NCI-H2171 treated with DMSO at 0.1 percent for 48 hours (cell line): ENCODE data around the gene PIK3CA.

Experiments used
- DNase-seq: peaks from one replicate; lab custom pipeline; 2025; lab: John Stamatoyannopoulos, UW

Gene PIK3CA

GRCh38 chr3:179158336-179159039, 10.3 kb downstream of the PIK3CA start:
- no peak for DNase-seq

GRCh38 chr3:179163503-179163902, 15.3 kb downstream of the PIK3CA start:
- DNase-seq: no peak

GRCh38 chr3:179164857-179165256, 16.7 kb downstream of the PIK3CA start:
- DNase-seq: no peak

GRCh38 chr3:179166561-179167201, 18.5 kb downstream of the PIK3CA start:
- no peak for DNase-seq

- no peak for DNase-seq
Measured at GRCh38 chr3:179168918-179169317, 20.8 kb downstream of the PIK3CA start.

- DNase-seq: no peak
Measured at GRCh38 chr3:179172546-179172945, 24.4 kb downstream of the PIK3CA start.

GRCh38 chr3:179174316-179174715, 26.2 kb downstream of the PIK3CA start:
- no peak for DNase-seq

- no peak for DNase-seq
Measured at GRCh38 chr3:179174898-179175297, 26.7 kb downstream of the PIK3CA start.

- DNase-seq: no peak
Measured at GRCh38 chr3:179175358-179175757, 27.2 kb downstream of the PIK3CA start.

GRCh38 chr3:179177611-179178010, 29.5 kb downstream of the PIK3CA start:
- no peak for DNase-seq

GRCh38 chr3:179179256-179179655, 31.1 kb downstream of the PIK3CA start:
- DNase-seq: no peak

- DNase-seq: peak; percentile 38
Measured at GRCh38 chr3:179179979-179180759, 32.0 kb downstream of the PIK3CA start.

GRCh38 chr3:179181021-179181472, 32.9 kb downstream of the PIK3CA start:
- DNase-seq: no peak

GRCh38 chr3:179181993-179182551, 33.9 kb downstream of the PIK3CA start:
- no peak for DNase-seq

- no peak for DNase-seq
Measured at GRCh38 chr3:179182902-179183301, 34.7 kb downstream of the PIK3CA start.

GRCh38 chr3:179184826-179185225, 36.7 kb downstream of the PIK3CA start:
- no peak for DNase-seq

GRCh38 chr3:179186426-179186825, 38.3 kb downstream of the PIK3CA start:
- no peak for DNase-seq

GRCh38 chr3:179189759-179190158, 41.6 kb downstream of the PIK3CA start:
- DNase-seq: no peak

GRCh38 chr3:179190581-179190980, 42.4 kb downstream of the PIK3CA start:
- DNase-seq: no peak

GRCh38 chr3:179192542-179192941, 44.4 kb downstream of the PIK3CA start:
- no peak for DNase-seq

GRCh38 chr3:179194931-179195330, 46.8 kb downstream of the PIK3CA start:
- no peak for DNase-seq

- DNase-seq: no peak
Measured at GRCh38 chr3:179196098-179196497, 47.9 kb downstream of the PIK3CA start.

GRCh38 chr3:179196700-179197099, 48.5 kb downstream of the PIK3CA start:
- DNase-seq: no peak
